Stimulated activated CD4-positive, alpha-beta T cell treated with anti-CD3 and anti-CD28 coated beads, Interleukin-1b, Interleukin-23, amount 100 ng/mL, for 1 hour (primary cell): Measurements from ENCODE around the gene PDE6B.
"Not testable (repeated sequence)": the region's sequence is repeated elsewhere in the genome, so short reads cannot be mapped to it uniquely, and the experiment has no call there.

Source experiments
- DNase-seq, 2 donors: peaks; one replicate each; pipeline ENCODE4 v3.0.0-alpha.2; 2020; ENCODE audit warnings: low read depth in 2 of 2

Gene PDE6B

DNA sequence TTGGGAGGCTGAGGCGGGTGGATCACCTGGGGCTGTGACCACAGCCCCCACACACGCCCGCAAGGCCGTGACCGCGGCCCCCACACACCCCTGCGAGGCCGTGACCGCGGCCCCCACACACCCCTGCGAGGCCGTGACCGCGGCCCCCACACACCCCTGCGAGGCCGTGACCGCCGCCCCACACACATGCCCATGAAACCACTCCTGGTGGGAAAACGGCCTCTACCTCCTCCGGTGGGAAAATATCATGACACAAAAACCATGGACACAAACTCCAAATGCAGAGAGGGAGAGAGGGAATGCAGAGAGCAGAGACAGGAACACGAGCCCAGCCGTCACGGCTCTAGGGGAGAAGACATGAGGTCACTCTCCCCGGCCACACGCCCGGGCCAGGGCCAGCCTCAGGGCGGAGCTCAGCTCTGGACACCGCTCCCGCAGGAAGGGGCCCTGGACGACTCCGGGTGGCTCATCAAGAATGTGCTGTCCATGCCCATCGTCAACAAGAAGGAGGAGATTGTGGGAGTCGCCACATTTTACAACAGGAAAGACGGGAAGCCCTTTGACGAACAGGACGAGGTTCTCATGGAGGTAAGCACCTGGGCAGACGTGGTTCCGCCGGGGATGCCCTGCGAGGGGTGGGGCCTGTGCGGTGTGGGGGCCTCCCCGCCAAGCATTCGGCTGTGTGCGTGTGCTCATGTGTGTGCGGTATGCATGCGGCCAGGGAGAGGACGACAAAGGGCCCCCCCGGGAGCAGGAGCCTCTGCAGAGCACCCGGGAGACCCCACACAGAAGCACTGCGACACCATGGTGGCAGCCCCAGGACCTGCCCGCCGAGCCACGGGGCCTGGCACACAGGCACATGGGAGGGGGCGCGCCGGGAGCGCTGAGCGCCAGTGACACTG is 31.3 kb downstream of the PDE6B start:
- no peak for DNase-seq

DNA sequence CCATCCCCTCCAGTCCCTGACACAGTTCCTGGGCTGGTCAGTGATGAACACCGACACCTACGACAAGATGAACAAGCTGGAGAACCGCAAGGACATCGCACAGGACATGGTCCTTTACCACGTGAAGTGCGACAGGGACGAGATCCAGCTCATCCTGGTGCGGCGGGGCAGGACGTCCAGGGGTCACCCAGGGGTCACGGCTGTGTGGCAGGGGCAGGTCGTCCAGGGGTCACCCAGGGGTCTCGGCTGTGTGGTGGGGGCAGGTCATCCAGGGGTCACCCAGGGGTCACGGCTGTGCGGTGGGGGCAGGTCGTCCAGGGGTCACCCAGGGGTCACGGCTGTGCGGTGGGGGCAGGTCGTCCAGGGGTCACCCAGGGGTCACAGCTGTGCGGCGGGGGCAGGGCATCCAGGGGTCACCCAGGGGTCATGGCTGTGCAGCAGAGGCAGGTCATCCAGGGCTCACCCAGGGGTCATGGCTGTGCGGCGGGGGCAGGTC is 32.0 kb downstream of the PDE6B start:
- no peak for DNase-seq

DNA sequence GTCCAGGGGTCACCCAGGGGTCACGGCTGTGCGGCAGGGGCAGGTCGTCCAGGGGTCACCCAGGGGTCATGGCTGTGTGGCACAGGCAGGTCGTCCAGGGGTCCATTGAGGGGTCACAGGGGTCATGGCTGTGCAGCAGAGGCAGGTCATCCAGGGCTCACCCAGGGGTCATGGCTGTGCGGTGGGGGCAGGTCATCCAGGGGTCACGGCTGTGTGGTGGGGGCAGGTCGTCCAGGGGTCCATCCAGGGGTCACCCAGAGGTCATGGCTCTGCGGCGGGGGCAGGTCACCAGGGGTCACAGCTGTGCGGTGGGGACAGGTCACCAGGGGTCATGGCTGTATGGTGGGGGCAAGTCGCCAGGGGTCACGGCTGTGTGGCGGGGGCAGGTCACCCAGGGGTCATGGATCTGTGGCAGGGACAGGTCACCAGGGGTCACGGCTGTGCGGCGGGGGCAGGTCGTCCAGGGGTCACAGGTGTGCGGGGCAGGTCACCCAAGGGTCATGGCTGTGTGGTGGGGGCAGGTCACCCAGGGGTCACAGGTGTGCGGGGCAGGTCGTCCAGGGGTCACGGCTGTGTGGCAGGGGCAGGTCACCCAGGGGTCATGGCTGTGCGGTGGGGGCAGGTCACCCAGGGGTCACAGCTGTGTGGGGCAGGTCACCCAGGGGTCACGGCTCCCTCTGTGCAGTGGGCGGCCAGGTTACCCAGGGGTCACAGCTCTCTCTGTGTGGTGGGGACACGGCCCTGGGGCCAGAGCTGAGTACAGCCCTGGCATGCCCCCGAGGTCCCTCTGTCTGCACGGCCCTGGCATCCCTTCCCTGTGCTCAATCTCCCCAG is 32.7 kb downstream of the PDE6B start:
- DNase-seq: no peak

DNA sequence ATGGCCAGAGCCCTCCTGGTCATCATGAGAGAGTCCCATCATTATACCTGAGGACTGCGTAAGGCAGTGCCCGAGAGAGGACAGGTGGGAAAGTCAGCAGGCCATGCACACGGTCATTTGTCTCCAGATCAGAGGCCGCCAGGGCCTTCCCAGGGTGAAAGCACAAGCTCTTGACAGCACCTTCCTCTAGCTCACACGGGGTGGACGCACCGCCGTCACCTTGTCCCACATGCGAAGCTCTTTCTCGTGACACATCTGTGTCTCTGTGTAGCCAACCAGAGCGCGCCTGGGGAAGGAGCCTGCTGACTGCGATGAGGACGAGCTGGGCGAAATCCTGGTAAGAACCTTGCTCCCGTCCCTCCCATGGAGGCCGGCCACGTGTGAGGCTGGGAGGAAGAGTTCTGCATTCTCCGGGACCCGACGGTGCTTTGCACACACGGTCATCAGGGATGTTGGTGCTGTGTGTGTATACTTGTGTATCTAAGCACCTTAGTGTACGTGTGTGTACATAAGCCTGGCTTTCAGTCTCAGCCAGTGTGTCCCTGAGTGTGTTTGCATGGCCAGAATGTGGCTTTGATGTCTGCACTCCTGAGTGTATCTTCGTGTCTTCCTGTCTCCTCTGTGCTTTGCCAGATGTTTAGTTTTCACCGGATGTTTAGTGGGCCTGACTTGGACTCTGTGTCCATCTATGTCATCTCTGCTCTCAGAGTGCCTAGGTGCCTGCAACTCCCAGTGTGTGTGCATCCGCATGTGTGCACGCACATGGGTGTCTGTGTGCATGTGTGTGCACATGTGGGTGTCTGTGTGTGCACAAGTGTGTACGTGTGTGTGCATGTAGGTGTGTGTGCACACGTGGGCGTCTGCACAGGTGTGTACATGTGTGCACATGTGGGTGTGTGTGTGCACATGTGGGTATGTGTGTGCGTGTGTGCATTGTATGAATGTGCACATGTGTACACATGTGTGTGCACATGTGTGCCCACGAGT is 33.6 kb downstream of the PDE6B start:
- no peak for DNase-seq

DNA sequence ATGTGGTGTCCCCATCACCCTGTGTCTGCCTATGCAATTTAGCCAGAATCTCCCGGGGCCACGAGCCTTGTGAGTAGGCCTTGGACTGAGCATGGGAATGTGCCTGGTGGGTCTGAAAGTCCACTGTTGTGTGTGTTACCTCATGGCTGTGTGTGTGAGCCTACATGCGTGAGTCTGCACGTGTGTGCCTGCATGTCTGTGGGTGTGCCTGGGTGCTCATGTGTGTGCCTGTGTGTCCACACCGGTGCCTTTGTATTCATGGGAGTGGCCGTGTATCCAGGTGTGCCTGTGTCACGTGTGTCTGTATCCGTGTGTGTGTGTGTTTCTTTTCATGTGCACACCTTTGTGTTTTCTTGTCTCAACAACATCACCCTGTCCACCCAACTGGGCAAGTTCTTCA is 34.5 kb downstream of the PDE6B start:
- DNase-seq: no peak

DNA sequence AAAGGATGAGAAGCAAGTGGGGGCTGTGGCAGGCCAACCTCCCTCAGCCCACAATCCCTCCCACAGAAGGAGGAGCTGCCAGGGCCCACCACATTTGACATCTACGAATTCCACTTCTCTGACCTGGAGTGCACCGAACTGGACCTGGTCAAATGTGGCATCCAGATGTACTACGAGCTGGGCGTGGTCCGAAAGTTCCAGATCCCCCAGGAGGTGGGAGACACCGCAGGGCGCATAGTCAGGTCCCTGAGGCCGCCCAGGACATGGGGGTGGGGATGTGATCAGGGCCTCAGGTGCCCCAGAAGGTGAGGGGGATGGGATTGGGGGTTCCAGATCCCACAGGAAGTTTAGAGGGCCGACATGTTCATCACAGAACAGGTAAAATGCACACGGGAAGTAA is 35.0 kb downstream of the PDE6B start:
- DNase-seq: no peak

DNA sequence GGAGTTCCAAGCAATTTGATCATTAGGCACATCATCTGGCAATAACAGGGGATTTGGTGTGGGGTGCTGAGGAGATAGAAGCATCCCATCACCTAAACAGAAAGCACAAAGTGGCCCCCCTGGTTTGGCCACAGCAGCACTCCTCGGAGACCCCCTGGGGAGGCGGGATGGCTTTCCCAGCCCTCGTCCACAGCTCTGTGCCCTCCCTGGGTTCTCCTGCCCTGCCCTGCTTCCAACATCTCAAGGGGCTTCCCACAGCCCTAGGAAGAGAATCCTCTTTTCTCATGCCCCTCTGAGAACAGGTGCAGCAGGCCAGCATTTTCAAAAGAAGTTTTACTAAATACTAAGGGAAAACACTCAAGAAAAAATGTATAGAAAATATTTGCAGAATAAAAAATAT is 35.9 kb downstream of the PDE6B start:
- no peak for DNase-seq

DNA sequence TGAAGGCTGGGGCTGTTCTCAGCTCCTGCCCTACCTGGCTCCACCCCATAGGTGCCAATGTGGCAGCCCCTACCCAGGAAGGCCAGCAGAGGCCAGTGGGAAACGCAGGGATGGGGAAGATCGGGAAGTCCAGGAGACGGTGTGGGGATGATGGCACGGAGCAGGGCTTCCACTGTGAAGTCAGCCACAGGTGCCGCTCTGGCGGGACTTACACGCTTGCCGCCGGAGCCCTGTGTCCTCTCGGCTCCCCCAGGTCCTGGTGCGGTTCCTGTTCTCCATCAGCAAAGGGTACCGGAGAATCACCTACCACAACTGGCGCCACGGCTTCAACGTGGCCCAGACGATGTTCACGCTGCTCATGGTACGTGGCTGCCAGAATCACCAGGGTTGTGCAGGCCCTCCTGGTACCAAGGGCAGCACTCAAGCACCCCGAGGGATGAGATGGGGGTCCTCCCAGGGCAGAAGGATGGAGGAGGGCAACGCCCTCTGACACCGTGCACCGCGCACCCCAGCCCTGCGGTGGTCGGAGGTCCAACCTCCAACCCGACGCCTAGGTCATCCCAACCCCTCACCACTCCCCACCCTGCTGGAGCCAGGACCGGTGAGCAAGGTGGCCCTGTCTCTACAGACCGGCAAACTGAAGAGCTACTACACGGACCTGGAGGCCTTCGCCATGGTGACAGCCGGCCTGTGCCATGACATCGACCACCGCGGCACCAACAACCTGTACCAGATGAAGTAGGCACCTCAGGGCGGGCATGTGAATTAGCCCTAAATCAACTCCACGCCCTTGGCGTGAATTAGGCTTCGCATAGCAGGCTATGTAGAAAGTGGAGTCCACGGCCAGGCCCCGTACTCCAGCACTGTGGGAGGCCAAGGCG is 36.7 kb downstream of the PDE6B start:
- no peak for DNase-seq

DNA sequence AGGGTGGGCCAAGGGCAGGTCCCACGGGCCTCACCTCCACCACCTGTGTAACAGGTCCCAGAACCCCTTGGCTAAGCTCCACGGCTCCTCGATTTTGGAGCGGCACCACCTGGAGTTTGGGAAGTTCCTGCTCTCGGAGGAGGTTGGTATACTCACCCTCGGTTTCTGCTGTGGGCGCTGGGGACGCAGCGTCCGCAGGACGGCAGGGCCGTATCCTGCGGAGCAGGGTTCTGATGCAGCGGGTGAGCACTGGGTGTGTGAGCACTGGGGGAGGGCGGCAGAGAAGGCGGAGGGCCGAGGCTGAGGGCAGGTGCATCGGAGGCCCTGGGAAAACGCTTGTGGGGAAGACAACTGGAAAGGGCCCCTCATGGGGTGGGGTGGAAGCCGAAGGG is 37.7 kb downstream of the PDE6B start:
- no peak for DNase-seq

DNA sequence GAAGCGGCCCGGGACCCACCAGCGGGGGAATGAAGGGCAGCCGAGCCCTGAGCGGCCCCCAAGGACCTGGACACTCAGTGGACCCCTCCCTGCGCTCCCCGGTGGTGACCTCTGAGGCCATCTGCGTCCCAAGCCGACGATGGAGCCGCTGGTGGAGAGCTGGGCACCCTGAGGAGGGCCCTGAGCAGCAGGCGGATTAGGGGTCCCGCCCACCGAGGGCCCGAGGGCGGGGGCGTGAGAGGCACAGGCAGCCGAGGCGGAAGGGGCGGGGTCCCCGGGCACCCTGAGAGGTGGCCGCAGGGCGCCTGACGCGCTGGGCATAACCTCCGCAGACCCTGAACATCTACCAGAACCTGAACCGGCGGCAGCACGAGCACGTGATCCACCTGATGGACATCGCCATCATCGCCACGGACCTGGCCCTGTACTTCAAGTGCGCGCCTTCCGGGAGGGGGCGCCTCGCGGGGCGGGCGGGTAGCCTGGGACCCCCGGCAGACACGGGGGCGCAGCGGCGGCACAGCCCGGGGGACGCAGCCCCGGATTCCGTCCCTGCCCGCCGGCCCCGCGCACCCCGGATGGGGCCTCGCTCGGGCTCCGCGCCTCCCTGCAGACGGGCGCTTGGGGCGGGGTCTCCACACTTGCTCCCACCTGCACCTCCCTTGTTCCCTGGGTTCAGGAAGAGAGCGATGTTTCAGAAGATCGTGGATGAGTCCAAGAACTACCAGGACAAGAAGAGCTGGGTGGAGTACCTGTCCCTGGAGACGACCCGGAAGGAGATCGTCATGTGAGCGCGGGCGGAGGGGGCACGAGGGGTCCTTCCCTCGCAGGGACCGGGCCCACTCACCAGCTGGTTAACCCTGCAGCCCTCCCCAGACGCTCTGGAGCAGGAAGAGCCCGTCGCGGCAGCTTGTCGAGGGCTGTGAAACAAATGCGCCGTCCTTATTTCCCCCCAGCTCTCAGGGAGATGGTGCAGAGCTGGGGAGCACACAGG is 38.4 kb downstream of the PDE6B start:
- DNase-seq: peak in 1 of 2 donors; percentile 56

DNA sequence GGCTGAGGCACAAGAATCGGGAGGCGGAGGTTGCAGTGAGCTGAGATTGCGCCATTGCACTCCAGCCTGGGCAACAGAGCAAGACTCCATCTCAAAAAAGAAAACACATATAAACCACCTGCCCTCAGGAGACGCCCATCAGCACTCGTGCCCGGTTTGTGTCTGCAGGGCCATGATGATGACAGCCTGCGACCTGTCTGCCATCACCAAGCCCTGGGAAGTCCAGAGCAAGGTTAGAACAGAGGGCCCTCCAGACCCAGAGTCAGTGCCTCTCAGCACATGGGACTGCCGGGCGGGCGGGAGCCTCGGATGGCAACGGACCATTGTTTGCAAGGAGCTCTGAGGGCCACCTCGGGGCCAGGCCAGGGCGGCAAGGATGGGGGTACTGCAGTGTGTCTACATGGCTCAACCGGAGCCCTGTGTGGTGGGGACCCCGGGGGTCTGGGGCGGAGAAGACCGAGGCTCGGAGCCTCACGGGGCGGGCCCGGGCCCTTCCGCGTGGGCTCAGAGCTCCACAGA is 39.4 kb downstream of the PDE6B start:
- DNase-seq: no peak

DNA sequence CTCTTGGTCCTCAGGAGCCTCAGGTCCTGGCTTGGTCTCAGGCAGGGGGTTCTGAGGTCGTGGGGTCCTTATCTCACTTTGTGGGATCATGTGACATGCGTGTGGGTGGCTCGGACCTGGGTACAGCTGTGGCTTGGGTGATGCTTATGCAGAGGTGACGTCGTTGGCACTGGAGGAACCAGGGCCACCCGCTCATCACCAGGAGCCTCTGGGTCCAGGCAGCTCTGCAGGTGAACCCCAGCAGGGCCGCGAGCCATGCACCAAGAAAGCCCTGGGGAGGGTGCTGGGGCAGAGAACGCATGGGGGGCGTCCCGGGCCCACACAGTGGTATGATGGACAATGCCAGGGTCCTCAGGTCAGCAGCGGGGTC is 40.0 kb downstream of the PDE6B start:
- no peak for DNase-seq

DNA sequence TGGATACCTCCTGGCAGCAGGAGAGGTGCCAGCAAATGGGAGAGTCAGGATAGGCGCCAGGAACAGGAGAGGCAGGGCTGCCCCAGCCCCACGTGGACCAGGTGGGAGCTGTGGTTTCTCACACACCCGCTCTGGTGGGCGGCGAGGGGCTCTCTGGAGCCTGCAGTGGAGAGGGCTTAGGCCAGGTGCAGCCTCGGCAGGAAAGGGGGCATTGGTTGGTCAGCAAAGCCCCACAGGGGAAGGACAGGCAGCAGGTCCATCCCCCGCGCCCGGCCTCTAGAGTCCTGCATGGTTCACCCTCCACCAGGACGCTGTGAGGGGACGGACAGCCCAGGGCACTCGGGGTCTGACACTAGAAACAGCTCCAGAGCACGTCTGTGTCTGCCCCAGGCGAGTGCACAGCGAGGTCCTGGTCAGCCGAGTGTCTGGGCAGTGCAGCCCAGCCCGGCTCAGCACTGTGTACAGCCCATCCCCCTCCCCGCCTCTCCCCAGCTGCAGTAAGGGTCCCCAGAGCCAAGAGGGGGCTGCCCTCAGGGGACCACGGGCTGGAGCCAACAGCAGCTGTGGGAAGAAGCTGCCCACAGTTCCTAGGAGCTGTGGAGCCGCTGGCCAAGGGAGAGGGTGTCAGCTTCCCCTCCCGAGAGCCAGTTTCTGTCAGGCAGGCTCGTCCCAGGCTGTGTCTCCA is 40.5 kb downstream of the PDE6B start:
- no peak for DNase-seq

DNA sequence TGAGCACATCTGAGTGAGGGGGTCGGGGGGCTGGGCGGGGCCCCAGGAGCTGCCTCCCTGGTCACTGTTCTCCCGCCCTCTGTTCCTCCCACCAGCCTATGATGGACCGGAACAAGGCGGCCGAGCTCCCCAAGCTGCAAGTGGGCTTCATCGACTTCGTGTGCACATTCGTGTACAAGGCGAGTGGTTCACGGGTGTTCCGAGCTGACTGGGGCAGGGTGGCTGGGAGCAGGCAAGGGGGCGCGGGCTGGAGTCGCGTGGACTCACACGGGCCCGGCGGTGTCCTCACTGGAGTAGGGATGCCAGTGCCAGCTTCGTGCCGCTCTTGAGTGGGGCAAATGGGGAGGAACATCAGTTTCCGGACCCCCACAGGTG is 41.0 kb downstream of the PDE6B start:
- DNase-seq: no peak

DNA sequence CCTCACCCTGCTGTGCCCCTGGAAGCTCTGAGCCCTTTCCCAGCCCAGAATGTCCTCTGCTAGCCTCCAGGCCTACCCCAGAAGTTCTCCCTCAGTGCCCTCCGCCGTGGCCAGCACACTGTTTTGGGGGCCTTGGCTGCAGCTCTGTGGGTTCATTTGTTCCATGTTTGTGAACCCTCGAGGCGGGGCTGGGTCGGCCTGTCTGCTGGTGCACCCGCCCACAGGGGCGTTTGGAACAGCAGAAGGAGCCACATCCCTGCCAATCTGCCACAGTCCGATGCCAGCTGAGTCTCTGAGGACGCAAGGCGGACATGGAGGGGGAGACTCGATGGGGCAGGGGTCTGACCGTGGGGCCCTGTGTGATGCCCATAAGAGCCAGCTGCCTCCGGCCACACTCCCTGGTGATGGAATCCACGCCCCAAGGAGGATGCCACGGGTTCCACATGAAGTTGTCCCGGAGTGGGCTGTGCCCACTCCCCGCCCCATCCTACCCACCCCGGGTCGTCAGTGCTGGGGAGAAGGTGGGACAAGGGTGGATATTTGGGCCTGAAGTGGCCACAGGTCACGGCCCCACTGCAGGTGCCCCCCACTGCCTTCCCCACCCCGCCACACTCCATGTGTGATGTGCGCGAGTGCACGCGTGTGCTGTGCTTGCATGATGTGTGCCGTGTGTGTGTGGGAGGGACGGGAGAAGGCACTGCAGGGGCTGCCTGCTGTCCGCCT is 41.6 kb downstream of the PDE6B start:
- no peak for DNase-seq

DNA sequence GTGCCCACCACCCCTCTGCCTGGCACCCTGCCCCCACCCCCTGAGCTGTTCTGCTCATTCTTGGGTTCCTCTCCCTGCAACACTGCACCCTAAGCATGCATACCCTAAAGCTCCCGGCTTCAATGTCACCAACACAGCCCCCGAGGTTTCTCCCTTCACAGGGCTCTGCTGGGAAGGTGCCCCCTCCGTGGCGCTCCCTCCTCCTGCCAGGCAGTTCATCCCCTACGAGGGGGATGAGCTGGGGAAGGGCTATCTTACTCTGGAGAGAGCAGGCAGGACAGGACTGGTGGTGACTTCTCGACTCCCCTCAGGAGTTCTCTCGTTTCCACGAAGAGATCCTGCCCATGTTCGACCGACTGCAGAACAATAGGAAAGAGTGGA is 42.2 kb downstream of the PDE6B start:
- DNase-seq: no peak

DNA sequence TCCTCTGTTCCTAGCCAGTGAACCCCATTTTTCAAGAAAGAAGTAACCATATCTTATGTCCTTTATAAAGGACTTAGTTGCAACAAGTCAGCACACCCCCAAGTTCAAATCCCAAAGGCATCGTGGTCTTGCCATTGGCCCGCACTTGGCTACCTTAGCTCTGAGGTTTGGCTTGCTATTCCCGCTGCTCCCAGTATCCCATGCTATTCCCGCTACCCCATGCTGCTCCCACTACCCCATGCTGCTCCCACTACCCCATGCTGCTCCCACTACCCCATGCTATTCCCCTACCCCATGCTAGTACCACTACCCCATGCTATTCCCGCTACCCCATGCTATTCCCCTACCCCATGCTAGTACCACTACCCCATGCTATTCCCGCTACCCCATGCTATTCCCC is 42.8 kb downstream of the PDE6B start:
- DNase-seq: not testable (repeated sequence)
